Measurements from ENCODE around the gene RDH12.

The RDH12 gene

GRCh38 chr14:67764496-67764895 lies 62.8 kb downstream of the RDH12 start:
- no peaks in the 10 kb centered on the region for H3K27me3 ChIP-seq (ENCODE audit: control insufficient read depth, insufficient read depth, low read length)
- no peak overlapping the region for H3K4me3 ChIP-seq (ENCODE audit: low read length)
- peaks cover 30% of the 10 kb centered on the region for H3K36me3 ChIP-seq (ENCODE audit: control insufficient read depth, insufficient read depth, low read length)
- no peak overlapping the region for H3K9ac ChIP-seq (ENCODE audit: low read length)
- H3K27ac ChIP-seq (ENCODE audit: low read depth, low read length), result no peak overlapping the region
- no peaks in the 10 kb centered on the region for H3K4me1 ChIP-seq (ENCODE audit: control insufficient read depth, insufficient read depth, low read length)

GRCh38 chr14:67765192-67765834 lies 63.6 kb downstream of the RDH12 start:
- Histone ChIP-seq H3K9ac (ENCODE audit: low read length) (no peak overlapping the region), H3K4me3 (ENCODE audit: low read length) (no peak overlapping the region), H3K27ac (ENCODE audit: low read depth, low read length) (no peak overlapping the region), H3K27me3 (ENCODE audit: control insufficient read depth, insufficient read depth, low read length) (no peaks in the 10 kb centered on the region), H3K4me1 (ENCODE audit: control insufficient read depth, insufficient read depth, low read length) (no peaks in the 10 kb centered on the region), H3K36me3 (ENCODE audit: control insufficient read depth, insufficient read depth, low read length) (peaks cover 31% of the 10 kb centered on the region)

- Histone ChIP-seq H3K36me3 (ENCODE audit: control insufficient read depth, insufficient read depth, low read length) (peaks cover 31% of the 10 kb centered on the region), H3K4me1 (ENCODE audit: control insufficient read depth, insufficient read depth, low read length) (no peaks in the 10 kb centered on the region), H3K9ac (ENCODE audit: low read length) (no peak overlapping the region), H3K27ac (ENCODE audit: low read depth, low read length) (no peak overlapping the region), H3K27me3 (ENCODE audit: control insufficient read depth, insufficient read depth, low read length) (no peaks in the 10 kb centered on the region), H3K4me3 (ENCODE audit: low read length) (no peak overlapping the region)
These were observed 64.5 kb downstream of the RDH12 start for GRCh38 chr14:67766035-67766680.

GRCh38 chr14:67768219-67768618 lies 66.5 kb downstream of the RDH12 start:
- Histone ChIP-seq H3K27me3 (ENCODE audit: control insufficient read depth, insufficient read depth, low read length) (no peaks in the 10 kb centered on the region), H3K4me3 (ENCODE audit: low read length) (no peak overlapping the region), H3K4me1 (ENCODE audit: control insufficient read depth, insufficient read depth, low read length) (no peaks in the 10 kb centered on the region), H3K36me3 (ENCODE audit: control insufficient read depth, insufficient read depth, low read length) (peaks cover 35% of the 10 kb centered on the region), H3K9ac (ENCODE audit: low read length) (no peak overlapping the region), H3K27ac (ENCODE audit: low read depth, low read length) (no peak overlapping the region)

GRCh38 chr14:67773844-67774377 lies 72.2 kb downstream of the RDH12 start:
- Histone ChIP-seq H3K27ac (ENCODE audit: low read depth, low read length) (no peak overlapping the region), H3K36me3 (ENCODE audit: control insufficient read depth, insufficient read depth, low read length) (peaks cover 60% of the 10 kb centered on the region), H3K4me1 (ENCODE audit: control insufficient read depth, insufficient read depth, low read length) (no peaks in the 10 kb centered on the region), H3K27me3 (ENCODE audit: control insufficient read depth, insufficient read depth, low read length) (no peaks in the 10 kb centered on the region), H3K4me3 (ENCODE audit: low read length) (no peak overlapping the region), H3K9ac (ENCODE audit: low read length) (no peak overlapping the region)

- H3K27ac ChIP-seq (ENCODE audit: low read depth, low read length), result no peak overlapping the region
- no peak overlapping the region for H3K9ac ChIP-seq (ENCODE audit: low read length)
- no peak overlapping the region for H3K4me3 ChIP-seq (ENCODE audit: low read length)
- no peaks in the 10 kb centered on the region for H3K27me3 ChIP-seq (ENCODE audit: control insufficient read depth, insufficient read depth, low read length)
- peaks cover 59% of the 10 kb centered on the region for H3K36me3 ChIP-seq (ENCODE audit: control insufficient read depth, insufficient read depth, low read length)
- H3K4me1 ChIP-seq (ENCODE audit: control insufficient read depth, insufficient read depth, low read length), result no peaks in the 10 kb centered on the region
These were observed 75.1 kb downstream of the RDH12 start for GRCh38 chr14:67776653-67777322.

- Histone ChIP-seq H3K36me3 (ENCODE audit: control insufficient read depth, insufficient read depth, low read length) (peaks cover 60% of the 10 kb centered on the region), H3K27ac (ENCODE audit: low read depth, low read length) (no peak overlapping the region), H3K9ac (ENCODE audit: low read length) (no peak overlapping the region)
These were observed 77.1 kb downstream of the RDH12 start for GRCh38 chr14:67778792-67779191.

GRCh38 chr14:67782090-67782489 lies 80.4 kb downstream of the RDH12 start:
- Histone ChIP-seq H3K27ac (ENCODE audit: low read depth, low read length) (no peak overlapping the region), H3K36me3 (ENCODE audit: control insufficient read depth, insufficient read depth, low read length) (peaks cover 64% of the 10 kb centered on the region), H3K9ac (ENCODE audit: low read length) (no peak overlapping the region), H3K27me3 (ENCODE audit: control insufficient read depth, insufficient read depth, low read length) (no peaks in the 10 kb centered on the region), H3K4me3 (ENCODE audit: low read length) (no peak overlapping the region), H3K4me1 (ENCODE audit: control insufficient read depth, insufficient read depth, low read length) (no peaks in the 10 kb centered on the region)

More at GRCh38 chr14:67778792-67779191, 77.1 kb downstream of the RDH12 start:
- no peaks in the 10 kb centered on the region for H3K4me1 ChIP-seq (ENCODE audit: control insufficient read depth, insufficient read depth, low read length)
- no peaks in the 10 kb centered on the region for H3K27me3 ChIP-seq (ENCODE audit: control insufficient read depth, insufficient read depth, low read length)
- H3K4me3 ChIP-seq (ENCODE audit: low read length), result no peak overlapping the region

Data from rectal smooth muscle tissue (tissue), 1 donor.